COR-L47 (cell line): ENCODE data around the gene MYORG.
A peak's percentile ranks its signal among the peaks of the same experiment; 100 is the strongest.

Source experiments
- DNase-seq: peaks from one replicate; lab custom pipeline; 2025; lab: John Stamatoyannopoulos, UW

Gene MYORG

GRCh38 chr9:34384368-34385165 is 7.9 kb upstream of the MYORG start:
- DNase-seq: no peak

GRCh38 chr9:34383904-34384303 is 7.2 kb upstream of the MYORG start:
- DNase-seq: no peak

GRCh38 chr9:34382879-34383278 is 6.2 kb upstream of the MYORG start:
- DNase-seq: no peak

GRCh38 chr9:34382054-34382453 is 5.4 kb upstream of the MYORG start:
- no peak for DNase-seq

- DNase-seq: peak; percentile 20
Observed at GRCh38 chr9:34381323-34381722, 4.6 kb upstream of the MYORG start.

- peak; percentile 43 for DNase-seq
Observed at GRCh38 chr9:34380511-34381315, 4.0 kb upstream of the MYORG start.

GRCh38 chr9:34380034-34380510 is 3.4 kb upstream of the MYORG start:
- no peak for DNase-seq

GRCh38 chr9:34379334-34380033 is 2.8 kb upstream of the MYORG start:
- DNase-seq: peak; percentile 38

- DNase-seq: no peak
Observed at GRCh38 chr9:34378376-34379060, 1.8 kb upstream of the MYORG start.

- DNase-seq: peak; percentile 5
Observed at GRCh38 chr9:34377404-34377746, 677 bp upstream of the MYORG start.

GRCh38 chr9:34375901-34376595 is 650 bp downstream of the MYORG start:
- peak; percentile 23 for DNase-seq

- no peak for DNase-seq
Observed at GRCh38 chr9:34374905-34375552, 1.7 kb downstream of the MYORG start.

- DNase-seq: no peak
Observed at GRCh38 chr9:34374339-34374738, 2.4 kb downstream of the MYORG start.

- no peak for DNase-seq
Observed at GRCh38 chr9:34373749-34374148, 2.9 kb downstream of the MYORG start.

- DNase-seq: no peak
Observed at GRCh38 chr9:34372467-34373011, 4.2 kb downstream of the MYORG start.

- DNase-seq: no peak
Observed at GRCh38 chr9:34371886-34372466, 4.7 kb downstream of the MYORG start.

- no peak for DNase-seq
Observed at GRCh38 chr9:34370970-34371880, 5.5 kb downstream of the MYORG start.

- no peak for DNase-seq
Observed at GRCh38 chr9:34370335-34370969, 6.2 kb downstream of the MYORG start.

- no peak for DNase-seq
Observed at GRCh38 chr9:34369636-34370035, 7.1 kb downstream of the MYORG start.
